GM12892 (cell line): Measurements from ENCODE around the gene MGAT3.

Experiments used
- POLR2A ChIP-seq: IDR thresholded peaks from 2 replicates; pipeline ENCODE4 v1.6.1; 2011; ENCODE audit warnings: low read depth, low read length, control low read depth
- POLR2AphosphoS5 ChIP-seq: IDR thresholded peaks from 2 replicates; pipeline ENCODE4 v1.6.1; 2011; ENCODE audit warnings: low read depth, low read length, control low read depth
- TAF1 ChIP-seq: IDR thresholded peaks from 2 replicates; pipeline ENCODE4 v1.6.1; 2011; ENCODE audit warnings: low read depth, mild to moderate bottlenecking, control low read depth, low read length, borderline replicate concordance

DNA sequence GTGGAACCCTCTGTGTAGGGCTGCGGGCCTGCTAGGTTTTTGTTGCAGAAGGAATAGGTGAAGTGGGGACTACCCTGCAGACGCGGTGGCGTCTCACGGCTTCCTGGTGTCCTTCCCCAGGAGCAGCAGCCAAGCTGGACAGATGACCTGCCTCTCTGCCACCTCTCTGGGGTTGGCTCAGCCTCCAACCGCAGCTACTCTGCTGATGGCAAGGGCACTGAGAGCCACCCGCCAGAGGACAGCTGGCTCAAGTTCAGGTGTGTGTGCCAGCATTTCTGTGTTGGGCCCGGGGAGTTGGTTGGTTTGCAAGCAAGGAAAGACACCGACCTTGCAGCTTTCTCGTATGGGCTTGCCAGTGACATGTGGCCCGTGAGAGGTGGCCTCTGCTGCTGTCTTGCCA, 41.9 kb upstream of the MGAT3 start:
- TF ChIP-seq POLR2A (no peak), POLR2AphosphoS5 (no peak), TAF1 (no peak)
